MCF 10A (cell line): ENCODE measurements around the gene POLR3GL. TPM values are rescaled to one million over a fixed set of nuclear protein-coding genes. Genes with fewer than 3 reads are reported as not detected.

Source experiments
- BruUV-seq: library from RNA; stranded (reverse); fragments of 400-500 nt; replicated peaks from 2 replicates; lab custom pipeline; 2021; lab: Mats Ljungman, UMichigan
- CTCF ChIA-PET: fragments of 300-600 bp; sonication (Branson Sonifier 250); formaldehyde crosslinking; extraction: SDS; loops from one replicate; lab custom pipeline; 2021; ENCODE audit warnings: antibody characterized with exemption, inconsistent platforms; lab: Yijun Ruan, JAX
- POLR2A ChIA-PET: fragments of 300-600, 350-650 bp; sonication (Branson Sonifier 250); formaldehyde crosslinking; extraction: SDS; loops from one replicate; lab custom pipeline; 2020; ENCODE audit warnings: antibody characterized with exemption, inconsistent platforms; lab: Yijun Ruan, JAX
- DNase-seq: peaks from one replicate; pipeline ENCODE4 v3.0.0-alpha.2; 2018; ENCODE audit not compliant: unreplicated experiment
- H3K27ac Mint-ChIP-seq: one replicate; pipeline ENCODE4 v1.8.0; 2022; ENCODE audit warnings: mild to moderate bottlenecking, low read depth, mixed read lengths; ENCODE audit not compliant: unreplicated experiment
- H3K27me3 Mint-ChIP-seq: one replicate; pipeline ENCODE4 v1.8.0; 2022; ENCODE audit warnings: mixed read lengths; ENCODE audit not compliant: insufficient read depth, unreplicated experiment
- H3K36me3 Mint-ChIP-seq: one replicate; pipeline ENCODE4 v1.8.0; 2022; ENCODE audit warnings: mild to moderate bottlenecking, moderate library complexity, mixed read lengths; ENCODE audit not compliant: insufficient read depth, unreplicated experiment
- H3K4me1 Mint-ChIP-seq: one replicate; pipeline ENCODE4 v1.8.0; 2022; ENCODE audit warnings: mixed read lengths; ENCODE audit not compliant: insufficient read depth, unreplicated experiment
- H3K4me3 Mint-ChIP-seq: one replicate; pipeline ENCODE4 v1.8.0; 2022; ENCODE audit warnings: mild to moderate bottlenecking, moderate library complexity, mixed read lengths; ENCODE audit not compliant: unreplicated experiment
- H3K9me3 Mint-ChIP-seq: one replicate; pipeline ENCODE4 v1.8.0; 2022; ENCODE audit warnings: mixed read lengths; ENCODE audit not compliant: unreplicated experiment
- CTCF ChIP-seq: fragments of 200-600 bp; IDR thresholded peaks from one replicate; pipeline ENCODE4 v1.8.0; 2022; ENCODE audit warnings: antibody characterized with exemption, mild to moderate bottlenecking; ENCODE audit not compliant: unreplicated experiment
- intact Hi-C: fragments of 100-400 bp; cut with micrococcal nuclease; formaldehyde crosslinking; loops from 2 replicates; pipeline ENCODE4 v1.14.1; 2022
- total RNA-seq: library from RNA; stranded (reverse); gene quantifications from 2 replicates; pipeline ENCODE4 v1.2.3, GENCODE V29; 2022

Gene POLR3GL
- total RNA-seq, 1 experiment from 2014 or later, result 17.6 TPM

GRCh38 chr1:145980457-145980994, 16.0 kb downstream of the POLR3GL start:
- Mint-ChIP-seq H3K4me1 (peaks cover 22% of the 10 kb centered on the region), H3K27me3 (no peaks in the 10 kb centered on the region), H3K27ac (no peak overlapping the region), H3K36me3 (peaks cover 6% of the 10 kb centered on the region), H3K9me3 (no peaks in the 10 kb centered on the region), H3K4me3 (no peak overlapping the region)
- POLR2A ChIA-PET, result interaction anchor here (0.6 to 24.2 kb wide), 10 partner anchors 15 to 121 kb away, joined by 3 to 1309 read pairs (median 26); partner anchors contain the start of genes ANKRD34A, HJV, LIX1L and PIAS3
- intact Hi-C loops, result no loop called here
- TF ChIP-seq CTCF, result no peak
- CTCF ChIA-PET, result interaction anchor here (0.6 to 24.2 kb wide), 9 partner anchors 10 to 89 kb away, joined by 3 to 773 read pairs (median 58); partner anchors contain the start of genes ANKRD34A, HJV, LIX1L and POLR3GL
- no peak for DNase-seq
- BruUV-seq, result no TSS peak

GRCh38 chr1:145982010-145982723, 17.7 kb downstream of the POLR3GL start:
- H3K9me3 Mint-ChIP-seq, result no peaks in the 10 kb centered on the region
- no peaks in the 10 kb centered on the region for H3K27me3 Mint-ChIP-seq
- POLR2A ChIA-PET, result interaction anchor here (1.2 to 24.2 kb wide), 5 partner anchors 18 to 90 kb away, joined by 4 to 1309 read pairs (median 5); partner anchors contain the start of genes ANKRD34A, LIX1L, POLR3GL and TXNIP
- intact Hi-C loops, result no loop called here
- H3K4me1 Mint-ChIP-seq, result peaks cover 31% of the 10 kb centered on the region
- no peak overlapping the region for H3K27ac Mint-ChIP-seq
- H3K4me3 Mint-ChIP-seq, result no peak overlapping the region
- DNase-seq, result no peak
- BruUV-seq, result no TSS peak
- TF ChIP-seq CTCF, result no peak
- CTCF ChIA-PET, result interaction anchor here (0.6 to 24.2 kb wide), 6 partner anchors 10 to 91 kb away, joined by 3 to 773 read pairs (median 4); partner anchors contain the start of genes ANKRD34A, HJV and POLR3GL
- peaks cover 14% of the 10 kb centered on the region for H3K36me3 Mint-ChIP-seq

GRCh38 chr1:145983206-145983675, 18.8 kb downstream of the POLR3GL start:
- H3K9me3 Mint-ChIP-seq, result no peaks in the 10 kb centered on the region
- peaks cover 9% of the 10 kb centered on the region for H3K36me3 Mint-ChIP-seq
- BruUV-seq, result no TSS peak
- no peak for TF ChIP-seq CTCF
- intact Hi-C loops, result no loop called here
- H3K27me3 Mint-ChIP-seq, result no peaks in the 10 kb centered on the region
- ChIA-PET POLR2A (interaction anchor here (0.6 to 24.2 kb wide), 4 partner anchors 16 to 56 kb away, joined by 3 to 1309 read pairs (median 11); partner anchors contain the start of genes ANKRD34A, POLR3GL, RBM8A and TXNIP), CTCF (interaction anchor here (24.2 kb wide), 1 partner anchor 29 kb away, joined by 773 read pairs; the partner anchor contains the start of gene HJV)
- DNase-seq, result no peak
- H3K4me1 Mint-ChIP-seq, result peaks cover 31% of the 10 kb centered on the region
- no peak overlapping the region for H3K27ac Mint-ChIP-seq
- no peak overlapping the region for H3K4me3 Mint-ChIP-seq
